ENCODE data around the gene GAB2.
A peak's percentile ranks its signal among the peaks of the same experiment; 100 is the strongest.

Gene GAB2

DNA sequence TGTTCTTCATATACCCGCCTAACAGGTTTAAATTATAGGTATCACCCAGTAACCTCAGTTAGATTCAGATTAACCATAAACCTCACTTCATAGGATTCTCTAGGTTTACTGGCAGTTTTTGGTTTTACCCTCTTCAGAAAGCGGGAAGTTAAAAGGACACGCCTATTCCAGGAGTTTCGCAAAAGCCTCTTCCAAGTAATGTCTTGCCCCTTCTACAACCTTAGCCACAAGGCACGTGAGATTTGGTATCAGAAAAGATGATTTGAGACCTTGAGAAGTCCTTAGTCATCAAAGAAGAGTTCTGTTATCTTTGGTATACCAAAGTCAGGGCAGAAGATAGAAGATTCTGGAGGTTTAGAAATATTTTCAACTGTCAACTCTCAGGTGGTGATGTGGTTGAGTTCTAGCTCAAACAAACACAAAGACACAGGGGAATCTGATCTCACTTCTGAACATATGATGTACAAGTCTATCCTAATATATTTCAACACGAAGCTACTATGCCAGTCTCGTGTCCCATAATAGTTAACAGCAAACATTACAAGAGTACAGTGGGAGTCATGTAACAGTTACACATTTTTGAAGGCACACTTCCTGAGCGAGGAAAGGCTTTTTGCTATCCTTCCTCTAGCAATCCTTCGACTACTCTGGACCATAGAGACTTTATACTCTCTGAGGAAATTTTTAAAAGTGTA, 125.4 kb downstream of the GAB2 start:
- H3K9ac ChIP-seq (ENCODE audit: low read depth in 1 of 2, low read length in 2 of 2) = no peak overlapping the region

DNA sequence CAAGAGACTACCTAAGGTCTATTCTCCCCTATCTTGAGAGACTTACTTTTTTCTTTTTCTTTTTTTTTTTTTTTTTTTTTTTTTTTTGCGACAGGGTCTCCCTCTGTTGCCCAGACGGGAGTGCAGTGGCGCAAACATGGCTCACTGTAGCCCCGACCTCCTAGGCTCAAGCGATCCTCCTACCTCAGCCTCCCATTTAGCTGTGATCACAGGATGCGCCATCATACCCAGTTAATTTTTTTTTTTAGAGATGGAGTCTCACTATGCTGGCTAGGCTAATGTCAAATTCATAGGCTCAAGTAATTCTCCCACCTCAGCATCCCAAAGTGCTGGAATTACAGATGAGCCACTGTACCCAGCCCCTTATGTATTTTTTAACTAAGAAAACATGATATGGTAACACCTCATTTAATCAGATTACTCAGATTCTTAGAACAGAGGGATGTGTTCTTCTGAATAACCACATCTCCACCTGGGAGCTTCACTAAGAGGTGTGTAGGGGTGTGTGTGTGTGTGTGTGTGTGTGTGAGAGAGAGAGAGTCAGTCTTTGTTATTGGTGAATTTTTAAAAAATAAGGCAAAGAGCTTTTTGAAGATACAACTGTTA, 126.0 kb downstream of the GAB2 start:
- Histone ChIP-seq H3K4me3 (ENCODE audit: low read length in 2 of 2) (no peak overlapping the region), H3K4me1 (ENCODE audit: control insufficient read depth in 2 of 2, insufficient read depth in 2 of 2, low read length in 2 of 2) (no peaks in the 10 kb centered on the region), H3K36me3 (ENCODE audit: control insufficient read depth in 2 of 2, insufficient read depth in 2 of 2, low read length in 2 of 2) (no peaks in the 10 kb centered on the region), H3K27me3 (ENCODE audit: control insufficient read depth in 2 of 2, insufficient read depth in 2 of 2, low read length in 2 of 2) (no peaks in the 10 kb centered on the region), H3K27ac (ENCODE audit: low read depth in 2 of 2, low read length in 2 of 2) (no peak overlapping the region), H3K9me3 (ENCODE audit: control insufficient read depth in 2 of 2, low read length in 2 of 2) (no peaks in the 10 kb centered on the region), H3K9ac (ENCODE audit: low read depth in 1 of 2, low read length in 2 of 2) (no peak overlapping the region)

More for the DNA sequence above, 125.4 kb downstream of the GAB2 start:
- Histone ChIP-seq H3K27ac (ENCODE audit: low read depth in 2 of 2, low read length in 2 of 2) (no peak overlapping the region), H3K4me1 (ENCODE audit: control insufficient read depth in 2 of 2, insufficient read depth in 2 of 2, low read length in 2 of 2) (no peaks in the 10 kb centered on the region), H3K36me3 (ENCODE audit: control insufficient read depth in 2 of 2, insufficient read depth in 2 of 2, low read length in 2 of 2) (no peaks in the 10 kb centered on the region), H3K27me3 (ENCODE audit: control insufficient read depth in 2 of 2, insufficient read depth in 2 of 2, low read length in 2 of 2) (no peaks in the 10 kb centered on the region), H3K4me3 (ENCODE audit: low read length in 2 of 2) (no peak overlapping the region), H3K9me3 (ENCODE audit: control insufficient read depth in 2 of 2, low read length in 2 of 2) (no peaks in the 10 kb centered on the region)

DNA sequence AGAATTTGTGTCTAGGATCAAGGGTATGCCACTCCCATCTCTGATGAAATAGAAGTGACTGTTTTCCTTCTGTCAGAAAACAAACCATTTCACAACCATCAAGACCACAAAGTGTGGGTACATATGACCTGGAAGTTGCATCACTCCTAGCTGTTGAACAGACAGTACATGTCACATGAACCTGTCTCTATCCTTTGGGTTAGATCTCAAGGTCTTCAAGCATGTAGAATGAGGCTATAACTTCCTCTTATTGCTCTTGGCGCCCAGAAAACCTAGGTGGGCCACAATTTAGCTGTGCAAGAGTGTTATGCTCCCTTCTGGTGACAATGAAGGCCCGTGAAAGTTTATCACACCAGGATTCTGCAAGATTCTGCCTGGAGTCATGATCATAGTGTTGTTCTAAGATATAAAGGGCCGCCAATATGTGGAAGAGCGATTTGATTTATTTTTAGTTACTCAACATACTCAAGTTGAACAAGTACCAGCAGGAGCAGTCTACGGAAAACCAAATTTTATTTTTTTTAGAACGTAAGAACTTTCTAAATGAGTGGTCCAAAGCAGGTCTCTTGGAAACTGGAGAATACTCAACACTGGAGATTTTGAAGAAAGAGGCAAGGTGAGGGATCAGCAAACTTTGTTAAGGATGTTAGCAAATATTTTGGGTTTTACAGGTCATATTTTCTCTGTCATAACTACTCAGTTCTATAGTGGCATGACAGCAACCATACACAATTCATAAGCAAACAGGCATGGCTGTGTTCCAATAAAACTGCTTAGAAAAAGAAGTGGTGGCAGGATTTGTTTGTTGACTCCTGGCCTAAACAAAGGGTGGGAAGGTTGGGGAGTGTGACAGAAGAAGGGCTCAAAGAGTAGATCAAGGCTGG, 127.1 kb downstream of the GAB2 start:
- Histone ChIP-seq H3K9ac (ENCODE audit: low read depth in 1 of 2, low read length in 2 of 2) (no peak overlapping the region), H3K4me3 (ENCODE audit: low read length in 2 of 2) (peak overlapping the region in 1 of 2 donors; percentile 20), H3K9me3 (ENCODE audit: control insufficient read depth in 2 of 2, low read length in 2 of 2) (no peaks in the 10 kb centered on the region), H3K27me3 (ENCODE audit: control insufficient read depth in 2 of 2, insufficient read depth in 2 of 2, low read length in 2 of 2) (no peaks in the 10 kb centered on the region), H3K27ac (ENCODE audit: low read depth in 2 of 2, low read length in 2 of 2) (no peak overlapping the region), H3K36me3 (ENCODE audit: control insufficient read depth in 2 of 2, insufficient read depth in 2 of 2, low read length in 2 of 2) (no peaks in the 10 kb centered on the region), H3K4me1 (ENCODE audit: control insufficient read depth in 2 of 2, insufficient read depth in 2 of 2, low read length in 2 of 2) (no peaks in the 10 kb centered on the region)

DNA sequence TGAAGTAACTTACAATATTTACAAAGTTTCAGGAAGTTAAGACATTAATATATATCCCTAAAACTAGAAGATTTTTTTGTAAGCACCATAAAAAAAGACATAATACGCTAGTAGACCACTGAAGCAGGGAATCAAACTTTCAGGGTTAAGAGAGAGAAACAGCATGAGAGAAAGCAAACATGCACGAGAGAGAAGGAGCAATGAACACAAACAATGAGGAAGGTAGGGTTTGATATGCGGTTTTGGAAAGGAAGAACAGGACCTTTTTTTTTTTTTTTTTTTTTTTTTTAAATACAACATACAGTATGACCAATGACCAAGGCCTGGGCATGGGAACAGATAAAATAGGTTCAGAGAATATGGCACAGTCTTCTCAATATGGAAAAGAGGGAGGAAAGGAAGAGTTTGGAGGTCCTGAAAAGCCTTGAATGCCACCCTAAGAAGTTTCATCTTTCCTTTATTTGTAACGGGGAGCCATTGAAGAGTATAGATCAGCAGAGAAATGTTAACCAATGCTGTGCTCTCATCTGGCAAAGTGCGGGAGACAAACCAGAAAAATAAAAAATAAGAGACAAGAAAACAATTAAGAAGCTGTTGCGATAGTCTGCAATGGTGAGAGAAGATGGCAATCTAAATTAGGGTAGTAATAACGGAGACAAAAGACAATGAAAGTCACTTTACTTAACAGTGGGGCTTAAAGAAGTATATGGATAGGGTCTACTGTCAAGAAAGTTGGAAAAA, 127.9 kb downstream of the GAB2 start:
- Histone ChIP-seq H3K9ac (ENCODE audit: low read depth in 1 of 2, low read length in 2 of 2) (no peak overlapping the region), H3K4me1 (ENCODE audit: control insufficient read depth in 2 of 2, insufficient read depth in 2 of 2, low read length in 2 of 2) (no peaks in the 10 kb centered on the region), H3K4me3 (ENCODE audit: low read length in 2 of 2) (peak overlapping the region in 1 of 2 donors; percentile 20), H3K27me3 (ENCODE audit: control insufficient read depth in 2 of 2, insufficient read depth in 2 of 2, low read length in 2 of 2) (no peaks in the 10 kb centered on the region), H3K9me3 (ENCODE audit: control insufficient read depth in 2 of 2, low read length in 2 of 2) (no peaks in the 10 kb centered on the region), H3K27ac (ENCODE audit: low read depth in 2 of 2, low read length in 2 of 2) (no peak overlapping the region), H3K36me3 (ENCODE audit: control insufficient read depth in 2 of 2, insufficient read depth in 2 of 2, low read length in 2 of 2) (no peaks in the 10 kb centered on the region)

DNA sequence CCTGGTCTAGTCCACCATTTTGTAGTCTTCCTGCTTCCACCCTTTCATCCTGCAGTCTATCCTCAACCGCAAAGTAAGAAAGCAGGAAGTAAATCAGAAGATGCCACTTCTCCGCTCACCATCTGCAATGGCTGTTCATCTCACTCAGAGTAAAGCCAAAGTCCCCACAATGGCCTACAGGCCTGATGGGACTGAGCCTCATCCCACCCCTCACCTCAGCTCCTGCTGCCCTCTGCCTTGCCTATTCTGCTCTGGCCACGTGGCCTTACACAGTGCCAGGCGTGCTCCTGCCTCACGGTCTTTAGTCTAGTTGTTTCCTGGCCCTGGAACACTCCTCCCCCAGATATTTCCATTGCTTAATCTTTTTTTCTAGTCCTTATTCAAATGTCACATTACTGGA, 133.4 kb downstream of the GAB2 start:
- H3K27me3 ChIP-seq (ENCODE audit: control insufficient read depth in 2 of 2, insufficient read depth in 2 of 2, low read length in 2 of 2) = no peaks in the 10 kb centered on the region
- peaks cover 0 to 2% of the 10 kb centered on the region in 2 donors for H3K36me3 ChIP-seq (ENCODE audit: control insufficient read depth in 2 of 2, insufficient read depth in 2 of 2, low read length in 2 of 2)

DNA sequence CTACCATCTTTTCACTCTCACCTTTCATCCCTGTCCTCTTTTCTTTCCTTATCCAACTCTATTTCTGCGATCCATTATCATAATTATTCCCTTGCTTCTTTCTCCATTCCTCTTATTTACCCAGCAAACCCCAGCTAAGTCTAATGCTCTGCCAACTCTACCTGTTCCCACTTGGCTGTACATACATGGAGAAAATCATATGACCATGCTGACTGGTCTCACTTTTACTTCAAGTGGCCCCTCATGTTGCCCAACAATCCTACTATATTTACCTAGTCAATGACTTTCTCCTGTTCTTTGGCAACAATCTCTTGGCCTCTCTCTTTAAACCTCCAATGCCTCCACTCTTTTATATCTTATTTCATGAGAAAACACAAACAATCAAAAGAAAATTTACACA, 134.8 kb downstream of the GAB2 start:
- Histone ChIP-seq H3K36me3 (ENCODE audit: control insufficient read depth in 2 of 2, insufficient read depth in 2 of 2, low read length in 2 of 2) (peaks cover 0 to 2% of the 10 kb centered on the region in 2 donors), H3K9me3 (ENCODE audit: control insufficient read depth in 2 of 2, low read length in 2 of 2) (no peaks in the 10 kb centered on the region), H3K27me3 (ENCODE audit: control insufficient read depth in 2 of 2, insufficient read depth in 2 of 2, low read length in 2 of 2) (no peaks in the 10 kb centered on the region), H3K4me3 (ENCODE audit: low read length in 2 of 2) (no peak overlapping the region), H3K4me1 (ENCODE audit: control insufficient read depth in 2 of 2, insufficient read depth in 2 of 2, low read length in 2 of 2) (peaks cover 0 to 1% of the 10 kb centered on the region in 2 donors), H3K27ac (ENCODE audit: low read depth in 2 of 2, low read length in 2 of 2) (no peak overlapping the region), H3K9ac (ENCODE audit: low read depth in 1 of 2, low read length in 2 of 2) (no peak overlapping the region)

More for the DNA sequence above, 133.4 kb downstream of the GAB2 start:
- Histone ChIP-seq H3K27ac (ENCODE audit: low read depth in 2 of 2, low read length in 2 of 2) (no peak overlapping the region), H3K9me3 (ENCODE audit: control insufficient read depth in 2 of 2, low read length in 2 of 2) (no peaks in the 10 kb centered on the region), H3K4me1 (ENCODE audit: control insufficient read depth in 2 of 2, insufficient read depth in 2 of 2, low read length in 2 of 2) (no peaks in the 10 kb centered on the region), H3K4me3 (ENCODE audit: low read length in 2 of 2) (no peak overlapping the region), H3K9ac (ENCODE audit: low read depth in 1 of 2, low read length in 2 of 2) (no peak overlapping the region)

DNA sequence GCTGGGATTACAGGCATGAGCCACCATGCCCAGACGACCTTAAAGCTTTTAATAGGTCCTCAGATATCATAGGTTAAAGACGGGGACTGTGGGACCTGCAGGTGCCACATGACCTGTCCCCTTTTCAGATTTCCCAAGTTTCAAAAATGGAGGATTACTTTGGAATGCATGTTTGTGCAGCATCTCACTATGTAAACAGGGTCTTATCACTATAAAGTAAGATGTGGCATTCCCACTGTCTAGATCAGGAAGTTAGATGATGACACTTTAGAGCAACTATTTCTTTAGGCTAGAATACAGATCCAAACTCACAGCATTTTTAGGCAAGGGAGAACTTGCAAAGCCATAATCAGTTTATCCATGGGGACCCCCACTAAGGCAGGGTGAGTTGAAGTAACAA, 136.1 kb downstream of the GAB2 start:
- Histone ChIP-seq H3K9me3 (ENCODE audit: control insufficient read depth in 2 of 2, low read length in 2 of 2) (no peaks in the 10 kb centered on the region), H3K9ac (ENCODE audit: low read depth in 1 of 2, low read length in 2 of 2) (no peak overlapping the region), H3K4me3 (ENCODE audit: low read length in 2 of 2) (no peak overlapping the region), H3K27me3 (ENCODE audit: control insufficient read depth in 2 of 2, insufficient read depth in 2 of 2, low read length in 2 of 2) (no peaks in the 10 kb centered on the region), H3K4me1 (ENCODE audit: control insufficient read depth in 2 of 2, insufficient read depth in 2 of 2, low read length in 2 of 2) (peaks cover 6 to 8% of the 10 kb centered on the region in 2 donors), H3K27ac (ENCODE audit: low read depth in 2 of 2, low read length in 2 of 2) (no peak overlapping the region), H3K36me3 (ENCODE audit: control insufficient read depth in 2 of 2, insufficient read depth in 2 of 2, low read length in 2 of 2) (peaks cover 0 to 2% of the 10 kb centered on the region in 2 donors)

DNA sequence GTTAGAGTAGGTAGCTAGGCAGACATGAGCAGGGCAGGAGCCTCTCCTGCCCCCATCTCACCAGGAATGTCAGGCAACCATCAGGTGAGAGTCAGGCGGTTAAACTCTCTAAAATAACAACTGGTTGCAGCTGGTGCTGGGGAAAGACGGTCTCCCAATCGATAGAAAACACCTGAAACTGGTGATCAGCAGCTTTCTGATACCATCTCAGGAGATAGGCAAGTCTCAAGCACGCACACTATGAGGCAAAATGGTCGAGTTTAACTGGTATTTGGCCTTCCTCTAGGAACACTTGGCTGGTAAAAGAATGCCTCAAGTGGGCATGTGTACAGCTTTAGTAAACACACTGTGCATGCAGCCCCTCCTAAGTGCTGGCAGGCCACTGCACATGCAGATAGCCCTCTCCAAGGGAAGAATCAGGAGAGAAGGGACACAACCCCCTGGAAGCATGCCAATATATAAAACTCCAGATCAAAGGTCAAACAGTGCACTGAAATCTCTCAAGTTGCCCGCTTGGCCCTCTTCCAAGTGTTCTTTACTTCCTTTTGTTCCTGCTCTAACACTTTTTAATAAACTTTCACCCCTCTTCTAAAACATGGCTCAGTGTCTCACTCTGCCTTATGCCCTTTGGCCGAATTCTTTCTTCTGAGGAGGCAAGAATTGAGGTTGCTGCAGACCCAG, 140.2 kb downstream of the GAB2 start:
- peaks cover 0 to 5% of the 10 kb centered on the region in 2 donors for H3K36me3 ChIP-seq (ENCODE audit: control insufficient read depth in 2 of 2, insufficient read depth in 2 of 2, low read length in 2 of 2)
- H3K4me1 ChIP-seq (ENCODE audit: control insufficient read depth in 2 of 2, insufficient read depth in 2 of 2, low read length in 2 of 2) = peaks cover 11 to 20% of the 10 kb centered on the region in 2 donors
- H3K9ac ChIP-seq (ENCODE audit: low read depth in 1 of 2, low read length in 2 of 2) = no peak overlapping the region
- H3K4me3 ChIP-seq (ENCODE audit: low read length in 2 of 2) = peak overlapping the region in 1 of 2 donors; percentile 0
- H3K27ac ChIP-seq (ENCODE audit: low read depth in 2 of 2, low read length in 2 of 2) = peak overlapping the region; percentile 30 to 34
- H3K9me3 ChIP-seq (ENCODE audit: control insufficient read depth in 2 of 2, low read length in 2 of 2) = peaks cover 2% of the 10 kb centered on the region in 2 donors
- H3K27me3 ChIP-seq (ENCODE audit: control insufficient read depth in 2 of 2, insufficient read depth in 2 of 2, low read length in 2 of 2) = no peaks in the 10 kb centered on the region

DNA sequence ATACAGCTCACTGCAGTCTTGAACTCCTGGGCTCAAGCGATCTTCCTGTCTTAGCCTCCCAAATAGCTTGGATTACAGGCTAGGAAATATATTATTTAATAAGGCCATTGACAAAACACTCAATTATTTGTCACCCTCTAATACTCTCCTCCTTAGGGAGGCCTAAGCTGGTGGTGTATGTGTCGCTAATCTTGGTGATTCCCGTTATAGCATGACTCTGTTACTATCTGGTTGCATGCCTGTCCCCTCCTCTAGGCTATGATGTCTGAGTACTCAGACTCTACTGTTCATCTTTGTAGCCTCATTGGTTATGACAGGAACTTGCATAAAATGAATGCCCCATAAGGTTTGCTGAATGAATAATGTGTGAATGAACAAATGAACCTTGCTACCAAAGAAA, 141.3 kb downstream of the GAB2 start:
- Histone ChIP-seq H3K36me3 (ENCODE audit: control insufficient read depth in 2 of 2, insufficient read depth in 2 of 2, low read length in 2 of 2) (peaks cover 0 to 5% of the 10 kb centered on the region in 2 donors), H3K4me3 (ENCODE audit: low read length in 2 of 2) (no peak overlapping the region), H3K4me1 (ENCODE audit: control insufficient read depth in 2 of 2, insufficient read depth in 2 of 2, low read length in 2 of 2) (peaks cover 11 to 22% of the 10 kb centered on the region in 2 donors), H3K9me3 (ENCODE audit: control insufficient read depth in 2 of 2, low read length in 2 of 2) (peaks cover 2% of the 10 kb centered on the region in 2 donors), H3K27me3 (ENCODE audit: control insufficient read depth in 2 of 2, insufficient read depth in 2 of 2, low read length in 2 of 2) (no peaks in the 10 kb centered on the region), H3K9ac (ENCODE audit: low read depth in 1 of 2, low read length in 2 of 2) (no peak overlapping the region), H3K27ac (ENCODE audit: low read depth in 2 of 2, low read length in 2 of 2) (no peak overlapping the region)

Measured in mucosa of rectum (tissue), 2 donors.